Activated CD4-positive, alpha-beta T cell treated with anti-CD3 and anti-CD28 coated beads, Interleukin-2, amount 50 U/mL, for 24 hours (primary cell): ENCODE data around the gene FAAP100.

Source experiments
- DNase-seq, 2 donors: peaks; one replicate each; pipeline ENCODE4 v3.0.0-alpha.2; 2020; ENCODE audit warnings: low read depth in 1 of 2, low spot score in 1 of 2

FAAP100 gene

DNA sequence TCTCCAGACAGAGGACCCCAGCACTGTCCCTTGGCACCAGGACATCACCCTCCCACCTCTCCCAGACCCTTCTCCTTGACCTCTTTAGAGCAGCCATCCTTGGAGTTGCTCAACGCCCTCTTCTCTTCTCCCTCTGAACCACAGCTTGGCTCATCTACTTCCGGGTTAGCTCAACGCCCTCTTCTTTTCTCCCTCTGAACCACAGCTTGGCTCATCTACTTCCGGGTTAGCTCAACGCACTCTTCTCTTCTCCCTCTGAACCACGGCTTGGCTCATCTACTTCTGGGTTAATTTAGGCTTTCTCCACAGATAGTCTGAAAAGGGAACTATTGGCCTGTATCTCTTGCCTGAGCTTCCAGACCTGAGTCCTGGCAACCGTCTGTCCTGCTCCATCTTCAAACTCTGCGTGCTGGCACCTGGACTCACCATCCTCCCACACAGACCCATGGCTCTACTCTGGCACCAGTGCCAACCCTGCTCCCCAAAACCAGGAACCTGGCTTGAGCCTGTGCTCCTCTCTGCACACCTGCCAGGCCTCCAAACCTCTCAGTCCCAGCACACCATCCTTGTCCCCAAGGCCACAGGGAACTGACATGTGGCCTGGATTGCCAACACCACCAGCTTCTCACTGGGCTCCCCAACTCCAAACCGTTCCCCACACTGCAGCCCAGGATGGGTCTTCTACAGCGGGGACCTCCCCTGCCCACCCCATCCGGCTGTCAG lies 25.3 kb upstream of the FAAP100 start:
- no peak for DNase-seq

DNA sequence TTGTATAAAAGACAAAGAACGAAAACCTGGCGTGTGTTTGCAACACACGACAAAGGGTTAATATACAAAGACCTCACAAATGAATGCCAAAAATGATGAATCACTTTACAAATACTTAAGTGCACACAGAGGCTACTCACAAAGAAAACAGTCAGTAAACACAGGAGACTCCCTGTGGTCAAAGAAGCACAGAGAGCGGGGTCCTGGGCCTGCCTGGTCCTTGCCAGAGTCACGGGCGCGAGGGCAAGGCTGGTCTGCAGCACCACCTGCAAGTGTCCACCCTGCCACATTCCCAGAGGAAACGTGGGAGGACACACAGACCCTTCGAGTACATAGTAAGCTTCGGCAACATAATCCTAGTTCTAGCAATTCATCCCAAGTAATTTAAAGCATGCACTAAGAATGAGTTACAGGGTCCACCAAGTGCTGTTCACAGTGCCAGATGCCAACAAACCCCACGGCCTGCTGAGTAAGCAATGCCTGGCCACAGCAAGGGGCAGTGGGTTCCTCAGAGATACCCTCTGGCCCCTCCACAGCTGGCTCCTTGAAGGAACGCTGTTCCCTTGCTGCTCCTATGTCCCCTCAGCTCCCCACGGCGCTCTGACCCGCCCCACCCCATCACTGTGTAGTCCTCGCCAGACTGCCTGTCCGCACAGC lies 24.6 kb upstream of the FAAP100 start:
- no peak for DNase-seq

DNA sequence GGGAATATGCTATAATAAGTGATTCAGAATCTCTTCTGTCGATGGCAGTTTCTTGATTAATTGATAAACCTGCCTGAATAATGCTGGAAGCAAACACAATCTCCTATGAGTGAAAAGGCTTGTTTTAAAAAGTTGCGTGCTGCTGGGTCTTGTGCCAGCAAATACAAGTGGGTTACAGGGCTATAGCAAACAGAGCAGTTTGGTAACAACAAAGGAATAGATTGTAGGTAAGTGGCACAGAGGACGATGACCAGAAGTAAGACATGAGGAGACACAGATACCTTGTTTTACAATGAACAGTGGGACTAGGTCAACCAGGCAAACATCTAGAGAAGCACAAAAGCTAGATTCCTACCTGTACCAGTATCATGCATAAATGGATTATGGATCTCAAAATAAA lies 23.7 kb upstream of the FAAP100 start:
- DNase-seq: no peak

DNA sequence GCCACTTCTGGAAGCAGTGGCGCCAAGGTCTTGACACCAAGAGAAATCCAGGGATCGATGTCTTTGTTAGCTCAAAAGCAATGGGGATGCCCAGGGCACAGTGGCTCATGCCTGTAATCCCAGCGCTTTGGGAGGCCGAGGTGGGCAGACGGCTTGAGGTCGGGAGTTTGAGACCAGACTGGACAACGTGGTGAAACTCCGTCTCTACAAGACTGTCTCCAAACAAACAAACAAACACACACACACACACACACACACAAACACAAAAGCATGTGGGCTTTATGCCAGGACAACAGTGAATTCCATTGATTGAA lies 22.4 kb upstream of the FAAP100 start:
- DNase-seq: no peak

DNA sequence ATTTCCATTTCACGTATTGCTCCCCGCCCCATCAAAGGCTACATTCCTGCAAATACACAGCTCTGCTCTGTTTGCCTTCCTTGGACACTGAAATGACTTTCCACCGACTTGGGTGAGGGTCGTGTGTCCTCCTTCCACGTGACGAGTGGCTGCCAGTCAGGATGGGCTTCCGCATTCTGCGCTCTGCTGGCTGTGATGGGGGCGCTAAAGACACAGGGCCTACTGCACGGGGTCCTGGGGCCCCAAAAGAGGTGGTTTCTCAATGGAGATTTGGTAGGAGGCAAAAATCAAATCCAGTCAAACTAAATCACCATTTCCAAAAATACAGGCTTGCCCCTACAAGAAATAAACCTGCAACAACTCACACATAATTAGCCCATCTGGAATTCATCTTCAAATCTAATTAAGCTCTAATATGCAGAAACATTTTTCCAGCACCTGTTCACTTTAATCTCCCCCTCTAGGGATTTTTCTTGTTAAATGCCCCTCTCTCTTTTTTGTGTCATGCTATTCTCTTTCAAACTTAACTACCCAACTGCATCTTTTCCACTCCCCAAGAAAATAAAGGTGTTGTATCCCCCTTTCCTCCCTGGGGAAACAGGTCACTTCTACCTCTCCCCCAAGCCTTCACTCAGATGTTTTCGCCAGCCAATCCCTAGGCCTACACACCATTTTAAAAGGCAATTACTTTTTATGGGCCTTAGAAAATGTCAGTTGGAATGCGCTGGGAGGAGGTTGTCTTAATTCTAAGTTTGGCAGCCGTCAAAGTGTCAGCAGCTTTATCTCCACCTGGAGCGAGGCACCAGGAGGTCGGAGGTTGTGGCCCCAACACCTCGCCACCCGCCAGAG lies 21.9 kb upstream of the FAAP100 start:
- DNase-seq: no peak

DNA sequence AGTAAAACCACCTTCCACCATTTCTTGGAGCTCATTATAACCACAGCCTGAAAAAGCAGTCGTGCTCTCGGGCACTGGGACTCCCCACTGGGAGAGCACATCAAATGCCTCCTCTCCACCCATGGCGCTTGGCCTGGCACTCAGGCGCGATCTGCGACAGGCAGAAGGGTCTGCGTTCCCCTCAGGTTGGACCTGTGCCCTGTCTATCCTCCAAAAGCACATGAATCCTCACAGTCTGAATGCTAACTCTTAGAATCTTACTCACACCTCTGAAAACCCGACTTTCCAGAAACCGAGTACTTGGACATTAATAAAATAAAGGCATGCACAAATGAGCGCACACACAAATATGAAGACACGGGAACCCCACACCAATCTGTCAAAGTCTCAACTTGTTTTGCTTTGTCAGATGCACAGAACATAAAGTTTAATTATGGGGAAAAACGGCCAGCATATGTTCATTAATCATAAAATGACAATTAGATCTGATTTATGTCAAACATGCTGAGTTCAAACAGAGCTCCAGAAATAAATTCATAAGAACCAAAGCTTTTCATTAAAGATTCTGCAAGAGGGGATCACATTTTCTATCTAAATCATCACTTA lies 20.5 kb upstream of the FAAP100 start:
- DNase-seq: no peak

DNA sequence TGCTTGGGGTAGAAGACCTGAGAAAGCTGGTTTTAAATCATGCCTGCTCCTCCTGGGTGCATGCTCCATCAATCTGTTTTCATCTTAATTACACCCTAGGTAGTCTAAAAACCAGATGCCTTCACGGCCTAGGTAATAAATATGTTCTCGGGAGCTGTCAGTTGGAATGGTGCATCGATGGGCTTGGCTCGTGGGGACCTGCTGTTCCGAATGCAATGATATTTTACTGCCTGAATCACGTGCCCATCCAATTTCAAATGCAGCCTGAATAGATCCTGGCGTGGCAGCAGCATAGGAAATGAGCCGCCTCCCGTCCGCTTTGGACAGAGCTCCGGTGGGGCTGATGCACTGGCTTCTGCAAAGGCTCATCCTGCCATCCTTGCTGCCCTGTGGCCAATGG lies 18.8 kb upstream of the FAAP100 start:
- no peak for DNase-seq

DNA sequence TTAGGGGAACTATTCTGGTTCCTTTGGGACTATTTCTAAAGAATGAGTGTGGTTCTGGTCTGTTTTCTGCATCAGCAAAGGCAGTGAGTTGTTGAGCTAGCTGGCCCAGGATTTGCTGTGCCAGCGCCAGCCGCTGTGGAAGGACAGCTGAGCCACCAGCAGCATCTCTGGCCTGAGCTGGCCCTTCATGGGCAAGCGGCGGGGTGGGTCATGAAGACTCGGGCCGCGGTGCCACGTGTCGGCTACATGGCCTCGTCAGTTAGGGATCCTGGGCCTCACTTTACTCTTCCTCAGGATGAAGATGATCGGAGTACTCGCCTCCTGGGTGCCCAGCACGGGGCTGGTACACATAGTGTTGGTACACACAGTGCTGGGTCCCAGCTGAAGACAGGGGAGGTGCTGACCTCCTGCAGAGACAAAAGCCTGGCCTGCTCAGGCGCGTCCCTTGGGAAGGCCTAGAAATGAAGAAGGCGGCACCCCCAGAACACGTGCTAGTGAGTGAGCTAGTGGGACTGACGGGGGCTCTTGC lies 17.9 kb upstream of the FAAP100 start:
- no peak for DNase-seq

DNA sequence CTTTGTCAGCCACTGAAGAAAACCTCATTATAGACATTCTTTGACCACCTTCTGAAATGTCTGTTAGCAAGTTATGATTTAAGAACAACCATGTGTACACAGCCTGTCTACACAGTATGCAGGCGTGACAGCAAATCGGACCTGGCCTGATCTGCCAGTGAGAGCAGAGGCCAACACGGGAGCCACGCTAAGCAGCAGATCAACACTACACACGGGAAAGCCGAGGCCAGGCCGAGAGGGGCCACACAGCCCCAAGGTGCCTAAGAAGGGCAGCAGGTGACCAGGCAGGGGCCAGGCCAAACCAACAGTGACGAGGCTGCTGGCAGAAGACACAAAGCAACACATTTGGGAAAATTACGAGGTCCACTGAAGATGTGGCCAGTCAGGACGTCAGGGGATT lies 16.3 kb upstream of the FAAP100 start:
- DNase-seq: no peak

DNA sequence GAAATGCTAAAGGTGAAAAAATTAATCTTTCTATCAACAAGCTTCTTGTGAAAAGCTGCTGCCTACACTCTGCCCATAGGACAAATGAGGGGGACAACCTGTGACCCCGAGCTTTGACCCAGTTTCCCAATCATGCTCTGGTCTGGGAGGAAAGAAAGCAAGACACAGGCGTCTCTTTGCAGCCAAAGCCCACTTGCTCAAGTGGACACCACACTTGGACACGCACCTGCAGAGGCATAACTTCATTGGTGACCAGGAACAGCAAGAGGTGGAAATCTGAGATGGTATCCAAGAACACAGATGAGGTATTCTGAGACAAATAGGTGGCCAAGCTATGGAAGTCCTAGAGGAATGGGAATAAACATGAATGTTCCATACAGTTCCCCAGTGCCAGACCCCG lies 15.0 kb upstream of the FAAP100 start:
- DNase-seq: no peak

DNA sequence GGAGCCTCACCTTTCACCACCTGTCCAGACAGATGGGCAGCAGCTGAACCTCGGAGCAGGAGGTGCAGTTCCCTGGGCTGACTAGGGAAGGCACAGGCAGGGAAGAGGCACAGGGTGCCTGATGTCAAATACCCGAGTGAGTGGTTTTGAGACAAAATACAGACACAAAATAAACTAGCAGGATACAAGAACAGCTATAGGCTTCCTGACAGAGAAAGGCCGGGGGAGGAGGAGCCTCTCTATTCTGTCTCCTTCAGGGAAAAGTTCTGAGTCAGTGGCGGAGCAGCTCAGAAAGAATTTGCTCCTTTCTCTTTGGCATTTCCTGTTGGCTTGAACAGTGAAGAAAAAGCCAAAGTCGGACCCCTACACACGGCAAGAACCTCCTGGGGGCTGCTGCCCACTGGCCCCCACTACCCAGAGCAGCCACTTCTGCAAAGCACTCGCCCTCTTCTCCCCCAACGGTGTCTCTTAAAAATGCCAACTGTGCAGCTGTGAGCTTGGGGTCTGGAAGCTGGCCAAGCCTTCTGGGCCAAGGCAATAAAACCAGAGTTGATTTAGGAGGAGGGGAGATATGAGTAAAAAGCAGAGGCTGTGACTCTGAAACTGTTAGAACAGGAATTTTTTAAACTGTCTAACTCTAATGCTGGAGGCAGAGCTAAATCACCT lies 14.4 kb upstream of the FAAP100 start:
- no peak for DNase-seq

DNA sequence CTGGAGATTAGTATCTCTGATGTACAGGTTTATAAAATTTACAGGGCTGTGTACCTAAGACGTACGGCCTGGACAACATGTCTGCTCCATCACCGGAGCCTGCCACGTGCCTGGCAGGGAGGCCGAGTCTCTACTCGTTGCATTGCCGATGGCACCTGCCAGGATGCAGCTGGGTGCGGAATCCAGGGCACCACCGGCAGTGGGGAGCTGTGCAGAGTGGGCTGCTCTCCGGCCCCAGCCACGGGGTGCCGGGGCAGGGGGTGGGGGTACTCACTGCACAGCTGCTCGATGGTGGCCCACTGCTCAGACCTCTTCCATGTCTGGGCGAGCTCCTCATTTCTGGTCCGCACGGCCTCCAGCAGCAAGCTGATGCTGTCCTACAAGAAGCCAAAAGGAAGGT lies 13.1 kb upstream of the FAAP100 start:
- DNase-seq: no peak

DNA sequence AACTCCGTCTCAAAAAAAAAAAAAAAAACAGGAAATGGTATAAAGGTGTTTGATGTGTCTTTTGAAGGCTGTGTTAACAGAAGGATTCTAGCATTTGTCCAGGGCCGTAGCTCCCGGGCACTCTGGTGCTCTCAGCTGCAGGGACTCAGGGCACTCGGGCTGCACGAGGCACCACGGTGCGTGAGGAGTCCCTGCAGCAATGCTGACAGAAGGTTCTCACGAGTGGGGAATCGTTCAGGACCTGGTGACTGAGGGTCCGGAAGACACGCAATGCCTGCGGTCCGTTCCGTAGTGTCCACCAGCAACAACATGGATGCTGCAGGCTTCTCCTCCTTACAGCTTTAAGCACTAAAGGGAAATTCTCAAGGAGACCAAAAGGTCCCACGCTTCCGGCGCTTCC lies 12.6 kb upstream of the FAAP100 start:
- no peak for DNase-seq

DNA sequence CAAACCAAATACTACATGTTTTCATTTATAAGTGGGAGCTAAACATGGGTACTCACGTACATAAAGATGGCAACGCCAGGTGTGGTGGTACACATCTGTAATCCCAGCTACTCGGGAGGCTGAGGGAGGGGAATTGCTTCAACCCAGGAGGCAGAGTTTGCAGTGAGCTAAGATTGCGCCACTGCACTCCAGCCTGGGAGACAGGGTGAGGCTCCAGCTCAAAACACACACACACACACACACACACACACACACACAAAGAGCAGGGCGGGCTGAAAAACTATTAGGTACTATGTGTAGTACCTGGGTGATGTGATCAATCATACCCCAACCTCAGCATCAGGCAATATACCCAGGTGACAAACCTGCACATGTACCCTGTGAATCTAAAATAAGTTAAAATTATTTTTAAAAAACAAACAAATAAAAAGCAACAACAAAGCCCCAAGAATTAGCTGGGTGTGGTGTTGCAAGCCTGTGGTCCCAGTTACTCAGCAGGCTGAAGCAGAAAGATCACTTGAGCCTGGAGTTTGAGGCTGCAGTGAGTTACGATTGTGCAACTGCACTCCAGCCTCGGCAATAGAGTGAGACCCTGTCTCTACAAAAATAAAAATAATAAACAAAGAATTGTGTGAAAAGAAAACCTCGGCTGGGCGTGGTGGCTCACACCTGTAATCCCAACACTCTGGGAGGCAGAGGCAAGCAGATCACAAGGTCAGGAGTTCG lies 11.9 kb upstream of the FAAP100 start:
- no peak for DNase-seq

DNA sequence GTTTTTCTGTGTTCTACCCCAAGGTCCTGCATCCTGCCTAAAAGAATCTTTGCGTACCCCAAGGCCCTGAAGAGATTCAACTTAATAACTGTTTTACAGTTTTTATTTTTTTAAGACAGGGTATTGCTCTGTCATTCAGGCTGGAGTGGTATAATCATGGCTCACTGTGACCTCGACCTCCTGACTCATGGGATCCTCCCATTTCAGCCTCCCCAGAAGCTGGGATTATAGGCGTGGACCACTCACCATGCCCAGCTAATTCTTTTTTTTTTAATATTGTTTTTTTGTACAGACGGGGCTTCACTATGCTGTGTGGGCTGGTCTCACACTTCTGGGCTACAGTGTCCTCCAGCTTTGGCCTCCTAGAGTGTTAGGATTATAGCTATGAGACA lies 9.3 kb upstream of the FAAP100 start:
- DNase-seq: no peak

DNA sequence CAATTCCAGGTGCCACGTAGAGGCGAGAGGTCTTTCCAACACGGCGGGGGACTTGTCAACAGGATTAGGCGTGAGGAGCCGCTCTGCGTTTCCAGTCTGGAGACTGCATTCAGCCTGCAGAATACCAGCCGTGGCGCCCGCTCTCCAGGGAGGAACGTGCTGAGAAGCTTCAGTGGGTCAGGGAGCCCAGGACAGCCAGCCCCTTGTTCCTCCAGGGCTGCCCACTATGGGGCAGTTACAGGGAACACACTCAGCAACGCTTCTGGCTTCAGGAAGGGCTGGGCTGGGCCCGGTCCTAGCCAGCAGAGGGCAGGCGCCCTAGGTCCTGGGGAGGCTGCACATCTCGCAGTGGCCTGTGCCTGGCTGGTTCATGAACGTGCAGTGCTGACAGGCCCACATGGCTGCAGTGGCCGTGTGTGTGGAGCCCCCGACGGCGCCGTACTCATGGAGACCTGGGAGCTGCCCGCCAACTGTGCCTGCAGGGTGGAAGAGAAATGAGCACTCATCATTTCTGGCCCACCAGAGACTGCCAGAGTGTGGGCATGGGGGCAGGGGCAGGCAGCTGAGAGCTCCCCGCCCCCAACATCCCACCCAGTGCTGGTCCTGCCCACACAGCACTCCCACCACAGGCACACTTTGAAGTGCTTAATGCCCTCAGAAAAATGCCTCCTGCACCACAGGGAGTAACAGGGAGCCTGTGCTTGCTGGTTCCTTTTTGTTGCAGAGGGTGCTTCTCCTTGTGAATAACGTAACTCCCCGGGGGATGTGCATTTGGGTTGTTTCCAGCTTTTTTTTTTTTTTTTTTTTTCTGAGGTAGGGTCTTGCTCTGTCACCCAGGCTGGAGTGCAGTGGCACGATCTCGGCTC lies 7.0 kb upstream of the FAAP100 start:
- DNase-seq: no peak

DNA sequence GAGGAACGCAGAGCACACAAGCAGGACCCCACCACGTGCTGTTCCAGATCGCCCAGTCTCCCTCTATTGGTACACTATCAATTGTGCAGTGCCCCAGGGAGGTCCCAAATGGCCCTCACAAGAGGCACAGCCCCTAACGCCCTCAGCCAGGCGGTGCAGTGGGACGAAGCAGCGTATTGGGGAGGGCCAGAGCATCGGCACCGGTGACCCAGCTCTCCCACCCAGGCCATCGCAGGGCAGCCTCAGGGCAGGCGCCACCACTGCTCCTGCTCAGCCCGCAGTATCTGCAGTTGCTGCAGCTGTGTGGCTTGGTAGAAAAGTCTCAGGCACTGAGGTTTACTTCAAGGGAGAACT lies 5.9 kb upstream of the FAAP100 start:
- no peak for DNase-seq

DNA sequence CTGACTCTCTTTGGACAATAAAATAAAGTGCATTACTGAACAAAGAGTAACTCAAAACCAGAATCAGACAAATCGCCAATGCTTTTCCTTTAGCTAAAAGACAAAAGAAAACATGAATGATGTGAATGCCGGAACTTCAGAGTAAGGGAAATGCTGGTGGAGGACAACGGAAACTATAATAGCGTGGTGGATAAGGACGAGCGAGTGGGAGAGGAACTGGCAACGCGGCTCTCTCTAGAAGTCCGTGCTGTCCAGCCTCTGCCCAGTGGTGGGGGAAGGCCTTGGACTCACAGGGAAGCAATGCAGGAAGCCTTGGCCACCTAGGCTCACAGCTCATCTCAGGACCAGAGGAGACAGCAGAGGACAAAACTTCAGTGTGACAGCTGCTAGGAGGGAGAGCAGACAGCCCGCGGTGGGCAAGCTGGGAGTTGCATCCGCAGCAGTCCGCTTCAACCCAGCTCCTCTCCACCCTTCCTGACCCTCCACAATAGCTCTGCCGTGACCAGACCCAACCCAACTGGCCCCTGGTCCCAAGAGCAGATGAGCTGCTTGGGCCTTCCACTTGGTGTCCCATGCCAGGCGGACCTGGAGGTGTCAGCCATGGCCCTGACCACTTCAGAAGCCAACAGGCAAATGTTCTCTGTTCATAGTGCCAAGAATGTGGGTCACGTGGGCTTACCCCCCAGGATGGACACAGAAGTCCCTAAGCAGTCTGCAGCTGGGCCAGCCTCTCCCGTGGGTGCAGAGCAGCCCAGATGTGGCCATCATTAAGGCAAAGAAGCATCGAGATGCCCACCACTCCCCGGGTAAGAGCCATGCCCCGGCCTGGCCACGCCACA lies 5.3 kb upstream of the FAAP100 start:
- DNase-seq: no peak

DNA sequence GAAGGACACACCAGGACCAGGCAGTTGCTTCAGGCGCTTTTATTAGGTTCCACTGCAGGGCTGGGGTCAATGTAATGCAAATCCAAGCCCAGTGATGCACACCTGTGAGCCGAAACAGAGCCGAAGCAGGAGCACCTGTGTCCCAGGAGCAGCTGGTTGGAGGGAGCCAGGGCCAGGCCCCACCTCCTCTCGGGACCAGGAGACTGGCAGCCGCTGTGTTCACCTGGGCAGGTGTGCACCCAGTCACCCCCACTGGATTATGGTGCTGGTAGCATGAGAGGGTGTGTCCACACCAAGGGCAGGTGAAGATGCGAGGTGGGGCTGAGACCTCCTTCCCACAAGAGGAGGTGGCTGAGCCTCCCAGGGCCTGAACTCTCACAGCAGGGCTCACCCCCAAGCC lies 4.7 kb upstream of the FAAP100 start:
- no peak for DNase-seq
